GM23338 (cell line): ENCODE data around the gene POU3F3.

Experiments used
- EZH2 ChIP-seq: fragments of 200-600 bp; sonication (generic); IDR thresholded peaks from one replicate; pipeline ENCODE4 v1.8.0; 2017; ENCODE audit warnings: antibody characterized with exemption, mild to moderate bottlenecking, low read depth; ENCODE audit not compliant: unreplicated experiment
- EZH2phosphoT487 ChIP-seq: fragments of 200-600 bp; sonication (generic); IDR thresholded peaks from one replicate; pipeline ENCODE4 v1.8.1; 2018; ENCODE audit warnings: antibody characterized with exemption; ENCODE audit not compliant: unreplicated experiment
- POLR2AphosphoS5 ChIP-seq: IDR thresholded peaks from 2 replicates; pipeline ENCODE4 v1.6.1; 2016; ENCODE audit warnings: antibody characterized with exemption, low read depth
- ZNF114 ChIP-seq: fragments of 250-450 bp; sonication (Bioruptor Pico); IDR thresholded peaks from 2 replicates; pipeline ENCODE4 v1.5.0; 2020; ENCODE audit warnings: mild to moderate bottlenecking, moderate library complexity
- TF ChIP-seq, protein P1 (sequence below), 2 experiments: fragments of 200-600 bp in 1 of 2; sonication (generic) in 1 of 2; conservative IDR thresholded peaks; 2 replicates each; pipeline versions ENCODE4 v1.5.1 to v1.6.1; 2016 to 2017; ENCODE audit warnings: antibody characterized with exemption in 2 of 2, low read depth in 2 of 2, mild to moderate bottlenecking in 2 of 2, moderate library complexity in 1 of 2

DNA sequence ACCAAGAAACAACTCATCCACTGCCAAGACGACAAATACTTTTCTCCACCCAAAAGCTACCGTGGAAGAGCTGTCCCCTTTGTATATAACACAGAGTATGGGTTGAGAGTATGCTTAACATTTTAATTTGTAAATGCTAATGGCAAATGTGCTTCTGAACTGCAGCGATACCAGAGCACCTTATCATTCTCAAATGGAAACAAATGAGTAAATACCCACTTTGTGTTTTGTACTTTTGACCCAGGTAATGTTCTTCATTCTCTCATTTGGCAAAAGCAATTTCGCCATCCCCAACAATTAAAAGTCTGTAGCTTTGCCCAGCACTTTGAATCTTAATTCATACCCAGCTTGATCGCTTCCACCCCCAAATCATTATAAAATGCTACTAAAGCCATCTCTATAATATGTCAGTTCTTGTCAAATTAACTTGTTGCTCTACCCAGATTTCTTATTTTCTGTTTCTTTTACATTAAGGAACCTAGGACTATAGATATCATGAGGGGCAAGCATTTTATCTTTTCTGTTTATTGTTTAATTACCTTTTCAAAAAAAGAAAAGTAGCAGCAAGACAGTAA lies 6.2 kb upstream of the POU3F3 start:
- no peak for TF ChIP-seq POLR2AphosphoS5
- TF ChIP-seq, protein P1, sequence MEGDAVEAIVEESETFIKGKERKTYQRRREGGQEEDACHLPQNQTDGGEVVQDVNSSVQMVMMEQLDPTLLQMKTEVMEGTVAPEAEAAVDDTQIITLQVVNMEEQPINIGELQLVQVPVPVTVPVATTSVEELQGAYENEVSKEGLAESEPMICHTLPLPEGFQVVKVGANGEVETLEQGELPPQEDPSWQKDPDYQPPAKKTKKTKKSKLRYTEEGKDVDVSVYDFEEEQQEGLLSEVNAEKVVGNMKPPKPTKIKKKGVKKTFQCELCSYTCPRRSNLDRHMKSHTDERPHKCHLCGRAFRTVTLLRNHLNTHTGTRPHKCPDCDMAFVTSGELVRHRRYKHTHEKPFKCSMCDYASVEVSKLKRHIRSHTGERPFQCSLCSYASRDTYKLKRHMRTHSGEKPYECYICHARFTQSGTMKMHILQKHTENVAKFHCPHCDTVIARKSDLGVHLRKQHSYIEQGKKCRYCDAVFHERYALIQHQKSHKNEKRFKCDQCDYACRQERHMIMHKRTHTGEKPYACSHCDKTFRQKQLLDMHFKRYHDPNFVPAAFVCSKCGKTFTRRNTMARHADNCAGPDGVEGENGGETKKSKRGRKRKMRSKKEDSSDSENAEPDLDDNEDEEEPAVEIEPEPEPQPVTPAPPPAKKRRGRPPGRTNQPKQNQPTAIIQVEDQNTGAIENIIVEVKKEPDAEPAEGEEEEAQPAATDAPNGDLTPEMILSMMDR (conservative IDR thresholded peaks at IDR 0.05; ENCODE audit: low read depth in 2 of 2): no peak
- no peak for TF ChIP-seq EZH2phosphoT487
- peak; percentile 16 for TF ChIP-seq EZH2
- TF ChIP-seq ZNF114: no peak
